ENCODE measurements around the gene ECE1.
"Not testable (repeated sequence)": the region's sequence is repeated elsewhere in the genome, so short reads cannot be mapped to it uniquely, and the experiment has no call there.

ECE1 gene

DNA sequence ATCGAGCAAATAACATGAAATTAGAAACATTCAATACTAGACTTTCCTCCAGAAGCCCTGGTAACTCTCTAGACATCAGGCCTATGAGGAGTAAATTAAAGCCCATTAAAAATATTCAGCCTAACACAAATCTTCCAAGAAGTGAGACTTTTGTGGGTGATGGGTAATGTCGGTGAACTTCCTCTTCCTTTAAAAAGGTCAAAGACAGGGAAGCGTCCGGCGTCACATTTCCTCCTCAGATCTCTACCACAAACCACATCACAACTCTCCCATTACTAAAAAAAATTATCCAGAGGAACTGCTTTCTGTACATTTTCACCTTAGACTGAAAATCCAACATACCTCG, 115.0 kb downstream of the ECE1 start:
- DNase-seq = peak; percentile 25

DNA sequence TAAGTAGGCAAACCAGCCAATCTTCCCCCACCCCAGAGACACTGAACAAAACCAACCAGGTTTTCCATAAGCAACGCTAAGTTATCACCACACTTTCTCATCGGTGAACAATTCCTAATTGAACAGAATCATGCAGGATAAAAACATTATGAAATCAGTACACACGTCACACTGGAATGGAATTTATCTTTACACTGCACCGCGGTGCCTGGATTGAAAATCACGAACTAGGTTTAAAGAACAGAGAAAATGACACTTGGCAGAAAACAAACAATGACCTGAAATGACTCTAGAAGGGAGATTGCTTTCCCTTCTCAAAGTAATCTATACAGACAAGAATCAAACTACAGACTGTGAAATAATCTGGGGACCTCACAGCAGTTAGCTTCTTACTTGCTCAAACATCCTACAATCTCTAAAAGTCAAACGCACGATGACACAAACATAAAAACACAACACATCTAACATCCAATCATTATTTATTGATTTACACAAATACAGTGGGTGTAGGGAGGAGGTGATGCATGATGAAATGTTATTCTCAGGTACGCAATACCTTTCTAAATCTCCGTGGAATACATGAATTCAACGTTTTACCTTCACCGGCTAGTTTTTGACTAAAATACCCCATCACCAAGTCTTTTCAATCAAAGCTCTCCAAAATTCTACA, 115.5 kb downstream of the ECE1 start:
- DNase-seq = peak; percentile 17

DNA sequence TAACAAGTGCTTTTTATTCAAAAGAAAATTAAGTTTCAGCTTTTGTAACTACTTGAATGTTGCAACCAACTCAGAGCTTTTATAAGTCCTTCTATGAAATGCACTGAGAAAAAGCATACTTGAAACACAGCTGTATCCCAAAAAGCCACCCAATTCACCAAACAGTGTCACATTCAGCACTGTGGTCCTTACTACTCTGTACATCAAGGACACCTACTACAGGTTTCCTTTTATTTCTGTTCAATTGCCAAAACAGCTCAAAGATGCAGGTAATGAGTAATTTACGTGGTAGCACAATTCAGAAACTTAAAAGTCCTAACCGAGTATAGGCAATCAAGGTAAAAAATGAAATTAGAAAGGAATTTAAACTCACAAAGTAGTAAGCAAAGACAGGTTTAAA, 116.0 kb downstream of the ECE1 start:
- DNase-seq = no peak

DNA sequence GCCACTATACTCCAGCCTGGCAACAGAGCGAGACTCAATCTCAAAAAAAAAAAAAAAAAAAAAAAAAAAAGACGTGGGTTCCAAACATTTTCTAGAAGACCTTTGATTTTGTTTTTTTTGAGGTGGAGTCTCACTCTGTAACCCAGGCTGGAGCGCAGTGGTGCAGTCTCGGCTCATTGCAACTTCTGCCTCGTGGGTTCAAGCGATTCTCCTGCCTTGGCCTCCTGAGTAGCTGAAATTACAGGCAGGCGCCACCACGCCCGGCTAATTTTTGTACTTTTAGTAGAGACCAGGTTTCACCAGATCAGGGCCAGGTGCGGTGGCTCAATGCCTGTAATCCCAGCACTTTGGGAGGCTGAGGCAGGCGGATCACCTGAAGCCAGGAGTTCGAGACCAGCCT, 117.2 kb downstream of the ECE1 start:
- DNase-seq = not testable (repeated sequence)

DNA sequence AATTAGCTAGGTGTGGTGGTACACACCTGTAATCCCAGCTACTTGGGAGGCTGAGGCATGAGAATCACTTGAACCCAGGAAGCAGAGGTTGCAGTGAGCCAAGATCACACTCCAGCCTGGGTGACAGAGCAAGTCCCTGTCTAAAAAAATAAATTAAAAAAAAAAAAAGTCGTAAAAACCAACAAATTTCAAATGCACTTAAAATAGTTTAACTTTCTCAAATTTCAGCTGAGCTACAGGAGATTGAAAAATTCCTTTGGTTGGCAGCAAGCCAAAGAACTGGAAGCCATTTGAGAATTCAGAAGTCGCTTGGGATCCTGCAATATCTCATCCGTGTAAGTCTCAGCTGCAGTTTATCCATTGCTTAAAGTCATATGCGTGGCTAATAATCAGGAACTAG, 119.4 kb downstream of the ECE1 start:
- DNase-seq = not testable (repeated sequence)

DNA sequence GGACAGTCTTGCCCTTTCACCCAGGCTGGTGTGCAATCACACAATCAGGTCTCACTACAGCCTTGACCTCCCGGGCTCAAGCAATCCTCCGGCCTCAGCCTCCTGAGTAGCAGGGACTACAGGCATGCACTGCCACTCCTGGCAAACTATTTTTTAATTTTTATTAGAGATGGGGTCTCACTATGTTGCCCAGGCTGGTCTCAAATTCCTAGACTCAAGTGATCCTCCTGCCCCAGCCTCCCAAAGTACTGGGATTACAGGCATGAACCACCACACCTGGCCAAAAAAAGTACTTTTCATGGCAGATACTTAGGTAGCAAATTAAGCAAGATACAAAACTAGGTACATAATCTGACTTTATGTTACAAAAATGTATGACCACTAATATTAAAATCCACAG, 121.8 kb downstream of the ECE1 start:
- DNase-seq = no peak

Measured in NCI-H510A treated with DMSO at 0.1 percent for 48 hours (cell line).